ENCODE data around the gene SLC9A1. TPM values are rescaled to one million over a fixed set of nuclear protein-coding genes. Genes with fewer than 3 reads are reported as not detected.
"Not testable (repeated sequence)": the region's sequence is repeated elsewhere in the genome, so short reads cannot be mapped to it uniquely, and the experiment has no call there.

Gene SLC9A1
- total RNA-seq = 53.9 to 55.4 TPM (median 54.6 TPM) in 3 replicates
- long read RNA-seq, full-length matches to known transcripts = 4 of 21 reads
- long read RNA-seq, partial matches to known transcripts = 8 of 21 reads
- long read RNA-seq, other reads (novel, unspliced or antisense) = 9 of 21 reads

- peak; percentile 86 for TF ChIP-seq CTCF (IDR thresholded peaks at IDR 0.05)
- H3K36me3 Mint-ChIP-seq (ENCODE audit: low read depth) = no peaks in the 10 kb centered on the region
- H3K4me3 Mint-ChIP-seq (ENCODE audit: unreplicated experiment) = peak within 1 kb of the TSS; percentile 91
- DNase-seq (ENCODE audit: low spot score) = peak; percentile 97
- peaks cover 46% of the 10 kb centered on the region for H3K4me1 Mint-ChIP-seq (ENCODE audit: low read depth)
- peak within 1 kb of the TSS; percentile 96 for H3K27ac Mint-ChIP-seq (ENCODE audit: unreplicated experiment)
- no peaks in the 10 kb centered on the region for H3K9me3 Mint-ChIP-seq (ENCODE audit: low read depth)
- no peaks in the 10 kb centered on the region for H3K27me3 Mint-ChIP-seq (ENCODE audit: low read depth)
Observed at GRCh38 chr1:27154991-27155781, at the start of gene SLC9A1. Gene SLC9A1 (minus strand): TSS chr1:27155125. CDS start chr1:27154334, 791 bp downstream.

GRCh38 chr1:27203946-27204345 lies 49.0 kb upstream of the SLC9A1 start:
- H3K27ac Mint-ChIP-seq (ENCODE audit: unreplicated experiment) = no peak overlapping the region
- no peaks in the 10 kb centered on the region for H3K36me3 Mint-ChIP-seq (ENCODE audit: low read depth)
- H3K4me1 Mint-ChIP-seq (ENCODE audit: low read depth) = peaks cover 19% of the 10 kb centered on the region
- DNase-seq (ENCODE audit: low spot score) = no peak
- peaks cover 2% of the 10 kb centered on the region for H3K27me3 Mint-ChIP-seq (ENCODE audit: low read depth)
- no peak for TF ChIP-seq CTCF (IDR thresholded peaks at IDR 0.05)
- no peak overlapping the region for H3K4me3 Mint-ChIP-seq (ENCODE audit: unreplicated experiment)
- H3K9me3 Mint-ChIP-seq (ENCODE audit: low read depth) = peaks cover 5% of the 10 kb centered on the region

DNA sequence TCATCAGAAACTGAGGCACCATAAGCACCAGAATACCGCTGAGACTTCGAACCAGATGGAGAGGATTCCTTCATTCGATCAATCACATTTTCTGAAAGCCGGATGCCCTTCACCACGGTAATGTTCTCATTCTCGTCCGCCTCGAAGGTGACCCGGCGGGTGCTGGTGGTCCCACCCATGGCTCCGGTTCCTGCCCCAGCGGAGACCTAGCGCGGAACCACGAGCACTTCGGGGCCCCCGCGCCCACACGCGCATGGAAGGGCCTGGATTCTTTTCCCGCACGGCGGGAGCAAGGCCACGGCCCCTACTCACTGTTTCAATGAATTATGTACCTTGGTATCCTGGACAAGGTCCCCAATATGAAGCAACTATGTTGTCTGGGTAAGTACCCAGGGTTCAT lies 46.4 kb upstream of the SLC9A1 start:
- no peak overlapping the region for H3K27ac Mint-ChIP-seq (ENCODE audit: unreplicated experiment)
- no peaks in the 10 kb centered on the region for H3K36me3 Mint-ChIP-seq (ENCODE audit: low read depth)
- TF ChIP-seq CTCF (IDR thresholded peaks at IDR 0.05) = no peak
- DNase-seq (ENCODE audit: low spot score) = peak; percentile 83
- peaks cover 11% of the 10 kb centered on the region for H3K4me1 Mint-ChIP-seq (ENCODE audit: low read depth)
- H3K27me3 Mint-ChIP-seq (ENCODE audit: low read depth) = peaks cover 2% of the 10 kb centered on the region
- H3K9me3 Mint-ChIP-seq (ENCODE audit: low read depth) = no peaks in the 10 kb centered on the region
- no peak overlapping the region for H3K4me3 Mint-ChIP-seq (ENCODE audit: unreplicated experiment)

GRCh38 chr1:27193194-27193593 lies 38.3 kb upstream of the SLC9A1 start:
- no peak overlapping the region for H3K4me3 Mint-ChIP-seq (ENCODE audit: unreplicated experiment)
- no peak overlapping the region for H3K27ac Mint-ChIP-seq (ENCODE audit: unreplicated experiment)
- no peak for DNase-seq (ENCODE audit: low spot score)
- no peaks in the 10 kb centered on the region for H3K36me3 Mint-ChIP-seq (ENCODE audit: low read depth)
- no peak for TF ChIP-seq CTCF (IDR thresholded peaks at IDR 0.05)
- H3K27me3 Mint-ChIP-seq (ENCODE audit: low read depth) = no peaks in the 10 kb centered on the region
- peaks cover 20% of the 10 kb centered on the region for H3K4me1 Mint-ChIP-seq (ENCODE audit: low read depth)
- H3K9me3 Mint-ChIP-seq (ENCODE audit: low read depth) = no peaks in the 10 kb centered on the region

- no peak for TF ChIP-seq CTCF (IDR thresholded peaks at IDR 0.05)
- H3K36me3 Mint-ChIP-seq (ENCODE audit: low read depth) = no peaks in the 10 kb centered on the region
- H3K4me3 Mint-ChIP-seq (ENCODE audit: unreplicated experiment) = no peak overlapping the region
- no peaks in the 10 kb centered on the region for H3K27me3 Mint-ChIP-seq (ENCODE audit: low read depth)
- H3K27ac Mint-ChIP-seq (ENCODE audit: unreplicated experiment) = no peak overlapping the region
- DNase-seq (ENCODE audit: low spot score) = peak; percentile 12
- H3K4me1 Mint-ChIP-seq (ENCODE audit: low read depth) = peaks cover 15% of the 10 kb centered on the region
- no peaks in the 10 kb centered on the region for H3K9me3 Mint-ChIP-seq (ENCODE audit: low read depth)
Observed at GRCh38 chr1:27192039-27192529, 37.2 kb upstream of the SLC9A1 start.

GRCh38 chr1:27184665-27185064 lies 29.7 kb upstream of the SLC9A1 start:
- DNase-seq (ENCODE audit: low spot score); H3K9me3 Mint-ChIP-seq (ENCODE audit: low read depth); H3K4me3 Mint-ChIP-seq (ENCODE audit: unreplicated experiment); H3K36me3 Mint-ChIP-seq (ENCODE audit: low read depth); H3K4me1 Mint-ChIP-seq (ENCODE audit: low read depth); H3K27ac Mint-ChIP-seq (ENCODE audit: unreplicated experiment); H3K27me3 Mint-ChIP-seq (ENCODE audit: low read depth): not testable (repeated sequence)
